CD4-positive, alpha-beta T cell treated with Interleukin-12 subunit alpha and Interleukin-12 subunit beta, for 1 hour (primary cell): ENCODE measurements around the gene PTGS1.
"Not testable (repeated sequence)": the region's sequence is repeated elsewhere in the genome, so short reads cannot be mapped to it uniquely, and the experiment has no call there.

Experiments used
- DNase-seq: peaks from one replicate; pipeline ENCODE4 v3.0.0-alpha.2; 2020

Gene PTGS1

DNA sequence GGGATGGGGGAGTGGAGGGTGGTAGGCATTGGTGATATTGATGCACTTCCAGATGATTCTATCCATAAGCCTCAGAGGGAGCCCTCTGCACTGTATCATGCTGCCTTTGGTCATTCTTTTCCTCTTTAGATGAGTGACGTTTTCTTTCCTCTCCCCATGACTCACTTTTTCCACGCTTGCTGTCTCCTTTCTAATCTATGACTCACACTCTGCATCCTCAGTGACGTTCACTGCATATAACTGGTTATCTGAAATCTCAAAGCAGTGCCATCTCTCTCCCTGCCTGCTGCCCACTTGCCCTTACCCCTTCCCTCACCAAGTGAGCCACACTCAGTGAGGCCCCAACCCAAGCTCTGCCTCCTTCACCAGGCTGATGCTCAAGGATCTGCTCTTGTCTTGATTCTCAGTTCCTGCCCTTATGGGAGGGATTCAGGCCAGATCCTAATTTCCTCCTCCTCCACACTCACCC lies 31.6 kb downstream of the PTGS1 start:
- no peak for DNase-seq

DNA sequence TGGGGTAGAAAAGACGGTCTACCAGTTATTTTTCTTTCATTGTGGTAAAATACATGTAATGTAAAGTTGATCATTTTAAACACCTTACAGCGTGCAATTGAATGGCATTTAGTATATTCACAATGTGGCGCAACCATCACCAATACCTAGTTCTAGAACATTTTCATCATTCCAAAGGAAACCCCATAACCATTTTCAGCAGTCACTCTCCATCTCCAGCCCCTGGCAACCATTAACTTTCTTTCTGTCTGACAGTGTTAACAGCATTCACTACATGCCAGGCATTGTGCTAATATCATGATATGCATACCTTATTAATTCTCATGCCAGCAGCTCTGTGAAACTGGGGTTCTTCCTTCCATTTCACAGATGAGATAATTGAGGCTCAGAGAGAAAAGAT lies 32.0 kb downstream of the PTGS1 start:
- no peak for DNase-seq

DNA sequence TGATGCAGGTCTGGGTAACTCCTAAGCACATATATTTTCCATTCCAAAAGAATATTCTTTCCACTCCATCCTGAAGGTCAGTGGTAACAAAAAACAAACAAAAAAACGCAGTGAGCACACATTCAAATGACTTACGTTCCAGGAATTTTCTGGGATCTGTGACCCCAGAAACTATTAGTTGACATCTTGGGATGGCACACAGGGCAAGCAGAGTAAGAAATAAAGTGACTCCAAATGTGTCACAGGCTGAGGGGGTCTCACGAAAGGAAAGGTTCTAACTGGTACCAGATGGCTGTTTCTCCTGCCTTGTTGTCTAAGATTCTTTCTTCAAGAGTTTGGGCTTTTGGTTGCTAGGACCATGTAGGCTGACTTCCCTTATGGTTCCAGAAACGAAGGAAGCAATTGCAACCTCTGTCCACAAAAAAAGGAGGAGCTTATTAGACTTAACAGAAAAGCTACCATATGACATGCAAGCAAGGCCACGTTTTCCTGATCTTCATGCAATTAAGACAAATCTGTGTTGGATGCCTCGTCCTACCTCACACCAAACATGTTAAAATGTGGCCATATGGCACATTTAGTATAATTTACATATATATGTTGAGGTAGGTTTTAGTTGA lies 32.7 kb downstream of the PTGS1 start:
- DNase-seq: no peak

DNA sequence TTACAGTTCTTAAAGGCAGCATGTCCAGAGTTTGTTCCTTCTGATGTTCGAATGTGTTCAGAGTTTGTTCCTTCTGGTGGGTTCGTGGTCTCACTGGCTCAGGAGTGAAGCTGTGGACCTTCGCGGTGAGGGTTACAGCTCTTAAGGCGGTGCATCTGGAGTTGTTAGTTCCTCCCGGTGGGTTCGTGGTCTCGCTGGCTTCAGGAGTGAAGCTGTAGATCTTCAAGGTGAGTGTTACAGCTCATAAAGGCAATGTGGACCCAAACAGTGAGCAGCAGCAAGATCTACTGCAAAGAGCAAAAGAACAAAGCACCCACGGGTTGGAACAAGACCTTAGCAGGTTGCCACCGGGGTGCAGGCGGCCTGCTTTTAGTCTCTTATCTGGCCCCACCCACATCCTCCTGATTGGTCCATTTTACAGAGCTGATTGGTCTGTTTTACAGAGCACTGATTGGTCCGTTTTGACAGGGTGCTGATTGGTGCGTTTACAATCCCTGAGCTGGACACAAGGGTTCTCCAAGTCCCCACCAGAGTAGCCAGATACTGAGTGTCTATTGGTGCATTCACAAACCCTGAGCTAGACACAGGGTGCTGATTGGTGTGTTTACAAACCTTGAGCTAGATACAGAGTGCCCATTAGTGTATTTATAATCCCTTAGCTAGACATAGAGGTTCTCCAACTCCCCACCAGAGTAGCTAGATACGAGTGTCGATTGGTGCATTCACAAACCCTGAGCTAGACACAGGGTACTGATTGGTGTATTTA lies 34.7 kb downstream of the PTGS1 start:
- not testable (repeated sequence) for DNase-seq

DNA sequence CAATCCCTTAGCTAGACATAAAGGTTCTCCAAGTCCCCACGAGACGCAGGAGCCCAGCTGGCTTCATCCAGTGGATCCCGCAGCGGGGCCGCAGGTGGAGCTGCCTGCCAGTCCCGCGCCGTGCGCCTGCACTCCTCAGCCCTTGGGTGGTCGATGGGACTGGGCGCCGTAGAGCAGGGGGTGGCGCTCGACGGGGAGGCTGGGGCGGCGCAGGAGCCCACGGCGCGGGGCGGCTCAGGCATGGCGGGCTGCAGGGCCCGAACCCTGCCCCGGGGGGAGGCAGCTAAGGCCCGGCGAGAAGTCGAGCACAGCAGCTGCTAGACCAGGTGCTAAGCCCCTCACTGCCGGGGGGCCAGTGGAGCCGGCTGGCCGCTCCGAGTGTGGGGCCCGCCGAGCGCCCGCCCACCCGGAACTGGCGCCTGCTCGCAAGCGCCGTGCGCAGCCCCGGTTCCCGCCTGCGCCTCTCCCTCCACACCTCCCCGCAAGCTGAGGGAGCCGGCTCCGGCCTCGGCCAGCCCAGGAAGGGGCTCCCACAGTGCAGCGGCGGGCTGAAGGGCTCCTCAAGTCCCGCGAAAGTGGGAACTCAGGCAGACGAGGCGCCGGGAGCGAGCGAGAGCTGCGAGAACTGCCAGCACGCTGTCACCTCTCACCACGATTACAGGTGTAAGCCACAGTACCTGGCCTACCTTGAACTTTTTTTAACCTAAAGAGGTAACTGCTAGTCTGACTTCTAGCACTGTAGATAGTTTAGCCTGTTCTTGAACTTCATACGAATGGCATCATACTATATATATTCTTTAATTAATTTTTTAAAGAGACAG lies 35.5 kb downstream of the PTGS1 start:
- no peak for DNase-seq

DNA sequence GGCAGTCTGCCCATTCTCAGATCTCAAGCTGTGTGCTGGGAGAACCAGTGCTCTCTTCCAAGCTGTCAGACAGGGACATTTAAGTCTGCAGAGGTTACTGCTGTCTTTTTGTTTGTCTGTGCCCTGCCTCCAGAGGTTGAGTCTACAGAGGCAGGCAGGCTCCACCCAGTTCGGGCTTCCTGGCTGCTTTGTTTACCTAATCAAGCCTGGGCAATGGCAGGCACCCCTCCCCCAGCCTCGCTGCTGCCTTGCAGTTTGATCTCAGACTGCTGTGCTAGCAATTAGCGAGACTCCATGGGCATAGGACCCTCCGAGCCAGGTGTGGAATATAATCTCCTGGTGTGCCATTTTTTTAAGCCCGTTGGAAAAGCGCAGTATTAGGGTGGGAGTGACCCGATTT lies 43.3 kb downstream of the PTGS1 start:
- not testable (repeated sequence) for DNase-seq

DNA sequence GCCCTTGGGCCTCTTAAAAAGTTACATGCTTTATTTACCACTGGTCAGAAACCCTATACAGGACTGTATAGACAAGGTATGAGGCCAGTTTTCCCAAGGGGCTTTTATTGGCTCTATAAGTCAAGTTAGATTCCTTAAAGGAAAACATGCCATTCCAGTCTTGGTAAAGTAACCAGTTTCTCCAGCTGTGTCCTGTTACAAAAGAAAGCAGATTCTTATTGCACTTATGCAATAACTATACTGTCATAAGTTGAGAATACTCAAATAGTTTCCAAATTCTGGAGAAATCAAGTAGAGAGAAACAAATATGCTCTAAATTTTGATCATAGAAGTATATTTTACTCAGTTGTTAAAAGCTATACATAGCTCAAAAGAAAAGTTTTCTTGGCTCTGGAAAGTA lies 47.2 kb downstream of the PTGS1 start:
- no peak for DNase-seq

DNA sequence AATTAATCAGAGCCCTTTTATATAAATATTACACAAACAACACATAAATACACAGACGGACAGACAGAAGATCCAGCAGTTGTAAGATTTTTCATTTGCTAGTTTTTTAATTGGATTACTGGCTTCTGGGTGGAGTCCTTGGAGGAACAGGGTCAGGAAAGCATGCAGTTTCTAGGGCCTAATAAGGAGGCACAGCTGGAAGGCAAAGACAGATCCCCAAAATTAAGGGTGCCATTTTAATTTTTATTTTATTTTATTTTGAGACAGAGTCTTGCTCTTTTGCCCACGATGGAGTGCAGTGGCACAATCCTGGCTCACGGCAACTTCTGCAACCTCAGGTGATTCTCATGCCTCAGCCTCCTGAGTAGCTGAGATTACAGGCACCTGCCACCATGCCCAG lies 49.5 kb downstream of the PTGS1 start:
- no peak for DNase-seq

DNA sequence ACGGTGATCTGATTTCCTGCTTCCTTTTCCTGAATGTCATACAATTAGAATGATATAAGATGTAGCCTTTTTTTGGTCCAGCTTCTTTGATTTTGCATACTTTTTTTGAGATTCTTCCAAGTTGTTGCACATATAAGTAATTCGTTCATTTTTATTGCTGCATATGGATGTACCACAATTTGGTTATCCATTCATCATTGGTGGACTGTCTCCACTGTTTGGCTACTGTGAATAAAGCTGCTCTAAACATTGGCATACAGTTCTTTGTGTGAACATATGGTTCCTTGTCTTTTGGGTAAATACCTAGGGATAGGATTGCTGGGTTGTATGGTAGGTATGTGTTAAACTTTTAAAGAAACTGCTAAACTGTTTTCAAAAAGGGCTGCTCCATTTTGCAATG lies 54.3 kb downstream of the PTGS1 start:
- DNase-seq: no peak

DNA sequence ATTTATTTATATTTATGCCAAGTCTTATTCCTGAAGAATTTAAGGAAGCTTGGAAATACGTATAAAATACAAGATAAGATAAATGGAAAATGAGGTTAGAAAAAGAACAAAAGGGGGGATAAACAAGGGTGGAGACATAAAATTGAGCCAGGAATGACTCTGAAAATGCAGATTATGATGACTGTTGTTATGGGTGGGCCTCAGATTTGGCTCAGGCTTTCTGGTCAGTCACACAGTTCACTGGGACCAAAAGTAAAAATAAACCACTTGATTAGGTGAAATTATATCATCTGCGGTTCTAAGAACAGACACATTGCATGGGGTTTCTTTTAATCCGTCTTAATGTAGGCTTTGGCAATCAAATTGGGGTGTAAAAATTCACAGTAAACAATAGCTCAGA lies 55.9 kb downstream of the PTGS1 start:
- DNase-seq: no peak

DNA sequence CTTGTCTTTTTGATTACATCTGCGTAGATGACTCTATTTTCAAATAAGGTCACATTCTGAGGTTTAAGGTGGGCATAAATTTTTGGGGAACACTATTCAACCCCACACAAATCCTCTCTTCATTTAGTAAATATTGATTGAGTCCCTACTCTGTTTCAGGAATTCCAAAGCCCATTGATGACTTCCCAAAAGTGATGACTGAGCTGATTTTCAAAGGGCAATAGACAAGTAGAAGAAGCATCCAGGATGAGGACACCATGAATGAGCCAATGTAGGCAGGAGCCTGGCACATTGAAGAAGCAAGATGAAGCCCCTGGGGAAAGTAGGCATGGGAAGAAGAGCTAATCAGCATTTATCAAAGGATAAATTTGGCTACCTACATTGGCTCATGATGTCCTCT lies 71.7 kb downstream of the PTGS1 start:
- DNase-seq: no peak

DNA sequence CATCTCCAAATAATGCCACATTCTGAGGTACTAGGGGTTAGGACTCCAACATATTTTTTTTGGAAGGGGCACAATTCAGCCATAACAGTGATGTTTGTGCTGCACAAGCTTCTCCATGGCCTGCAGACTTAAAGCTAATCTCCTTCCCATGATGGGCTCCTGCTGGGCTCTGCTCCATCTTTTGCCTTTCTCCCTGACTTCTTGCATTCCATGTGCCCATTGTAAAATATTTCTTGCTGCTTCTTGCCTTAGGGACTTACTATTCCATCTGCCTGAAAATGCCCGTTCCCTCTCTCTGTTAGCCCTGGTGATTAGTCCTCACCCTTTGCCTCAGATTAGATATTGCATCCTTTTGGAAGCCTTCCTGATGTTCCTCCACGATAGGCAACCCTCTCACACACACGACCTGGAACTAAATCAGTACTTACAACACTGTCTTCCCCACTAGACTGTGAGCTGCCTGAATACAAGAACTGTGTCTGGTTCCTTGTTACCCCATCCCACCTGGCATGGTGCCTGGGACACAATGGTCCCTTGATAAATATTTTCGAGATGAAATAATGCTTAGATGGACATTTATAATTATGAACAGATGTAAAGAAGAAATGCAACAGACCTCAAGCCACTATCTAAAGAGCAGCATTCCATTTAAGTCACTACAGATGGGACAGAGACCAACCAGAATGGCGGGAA lies 73.4 kb downstream of the PTGS1 start:
- DNase-seq: no peak
